ENCODE data around the gene IKZF4.

DNA sequence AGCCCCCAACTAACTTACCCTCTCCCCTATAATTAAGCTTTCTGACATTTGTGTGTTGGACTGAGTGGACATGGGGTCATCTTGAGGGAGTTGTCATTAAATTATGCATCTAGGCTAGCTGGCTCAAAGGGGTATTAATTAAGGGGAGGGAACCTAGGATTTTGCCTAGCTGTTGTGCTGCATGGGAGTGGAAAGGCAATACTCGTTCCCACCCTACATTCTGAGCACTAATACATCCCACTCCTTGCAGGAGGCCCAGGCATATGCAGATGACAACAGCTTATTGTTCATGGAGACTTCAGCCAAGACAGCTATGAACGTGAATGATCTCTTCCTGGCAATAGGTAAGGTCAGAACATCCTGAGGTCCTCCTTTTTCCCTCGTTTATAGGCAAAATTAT lies 29.7 kb upstream of the IKZF4 start:
- TF ChIP-seq, protein P1, sequence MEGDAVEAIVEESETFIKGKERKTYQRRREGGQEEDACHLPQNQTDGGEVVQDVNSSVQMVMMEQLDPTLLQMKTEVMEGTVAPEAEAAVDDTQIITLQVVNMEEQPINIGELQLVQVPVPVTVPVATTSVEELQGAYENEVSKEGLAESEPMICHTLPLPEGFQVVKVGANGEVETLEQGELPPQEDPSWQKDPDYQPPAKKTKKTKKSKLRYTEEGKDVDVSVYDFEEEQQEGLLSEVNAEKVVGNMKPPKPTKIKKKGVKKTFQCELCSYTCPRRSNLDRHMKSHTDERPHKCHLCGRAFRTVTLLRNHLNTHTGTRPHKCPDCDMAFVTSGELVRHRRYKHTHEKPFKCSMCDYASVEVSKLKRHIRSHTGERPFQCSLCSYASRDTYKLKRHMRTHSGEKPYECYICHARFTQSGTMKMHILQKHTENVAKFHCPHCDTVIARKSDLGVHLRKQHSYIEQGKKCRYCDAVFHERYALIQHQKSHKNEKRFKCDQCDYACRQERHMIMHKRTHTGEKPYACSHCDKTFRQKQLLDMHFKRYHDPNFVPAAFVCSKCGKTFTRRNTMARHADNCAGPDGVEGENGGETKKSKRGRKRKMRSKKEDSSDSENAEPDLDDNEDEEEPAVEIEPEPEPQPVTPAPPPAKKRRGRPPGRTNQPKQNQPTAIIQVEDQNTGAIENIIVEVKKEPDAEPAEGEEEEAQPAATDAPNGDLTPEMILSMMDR (IDR thresholded peaks at IDR 0.05; ENCODE audit: insufficient read depth, low read length) = no peak
- TF ChIP-seq, protein P2, sequence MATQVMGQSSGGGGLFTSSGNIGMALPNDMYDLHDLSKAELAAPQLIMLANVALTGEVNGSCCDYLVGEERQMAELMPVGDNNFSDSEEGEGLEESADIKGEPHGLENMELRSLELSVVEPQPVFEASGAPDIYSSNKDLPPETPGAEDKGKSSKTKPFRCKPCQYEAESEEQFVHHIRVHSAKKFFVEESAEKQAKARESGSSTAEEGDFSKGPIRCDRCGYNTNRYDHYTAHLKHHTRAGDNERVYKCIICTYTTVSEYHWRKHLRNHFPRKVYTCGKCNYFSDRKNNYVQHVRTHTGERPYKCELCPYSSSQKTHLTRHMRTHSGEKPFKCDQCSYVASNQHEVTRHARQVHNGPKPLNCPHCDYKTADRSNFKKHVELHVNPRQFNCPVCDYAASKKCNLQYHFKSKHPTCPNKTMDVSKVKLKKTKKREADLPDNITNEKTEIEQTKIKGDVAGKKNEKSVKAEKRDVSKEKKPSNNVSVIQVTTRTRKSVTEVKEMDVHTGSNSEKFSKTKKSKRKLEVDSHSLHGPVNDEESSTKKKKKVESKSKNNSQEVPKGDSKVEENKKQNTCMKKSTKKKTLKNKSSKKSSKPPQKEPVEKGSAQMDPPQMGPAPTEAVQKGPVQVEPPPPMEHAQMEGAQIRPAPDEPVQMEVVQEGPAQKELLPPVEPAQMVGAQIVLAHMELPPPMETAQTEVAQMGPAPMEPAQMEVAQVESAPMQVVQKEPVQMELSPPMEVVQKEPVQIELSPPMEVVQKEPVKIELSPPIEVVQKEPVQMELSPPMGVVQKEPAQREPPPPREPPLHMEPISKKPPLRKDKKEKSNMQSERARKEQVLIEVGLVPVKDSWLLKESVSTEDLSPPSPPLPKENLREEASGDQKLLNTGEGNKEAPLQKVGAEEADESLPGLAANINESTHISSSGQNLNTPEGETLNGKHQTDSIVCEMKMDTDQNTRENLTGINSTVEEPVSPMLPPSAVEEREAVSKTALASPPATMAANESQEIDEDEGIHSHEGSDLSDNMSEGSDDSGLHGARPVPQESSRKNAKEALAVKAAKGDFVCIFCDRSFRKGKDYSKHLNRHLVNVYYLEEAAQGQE (IDR thresholded peaks at IDR 0.05; ENCODE audit: insufficient replicate concordance, low read depth) = no peak
